Mammary epithelial cell (primary cell): Measurements from ENCODE around the gene PMAIP1.

ENCODE experiments used
- EZH2 ChIP-seq: IDR thresholded peaks from 2 replicates; pipeline ENCODE4 v1.6.1; 2012; ENCODE audit warnings: low read length, inconsistent platforms, borderline replicate concordance
- TF ChIP-seq, protein P1 (sequence below), 2 donors: IDR thresholded peaks in 1 of 2; conservative IDR thresholded peaks in 1 of 2; 2 replicates each; pipeline ENCODE4 v1.5.1; 2011 to 2012; ENCODE audit warnings: inconsistent platforms in 2 of 2, low read length in 2 of 2, mild to moderate bottlenecking in 2 of 2, control low read depth in 1 of 2, low read depth in 1 of 2; ENCODE audit not compliant: insufficient read depth in 1 of 2; ENCODE audit errors: extremely low read depth in 1 of 2

DNA sequence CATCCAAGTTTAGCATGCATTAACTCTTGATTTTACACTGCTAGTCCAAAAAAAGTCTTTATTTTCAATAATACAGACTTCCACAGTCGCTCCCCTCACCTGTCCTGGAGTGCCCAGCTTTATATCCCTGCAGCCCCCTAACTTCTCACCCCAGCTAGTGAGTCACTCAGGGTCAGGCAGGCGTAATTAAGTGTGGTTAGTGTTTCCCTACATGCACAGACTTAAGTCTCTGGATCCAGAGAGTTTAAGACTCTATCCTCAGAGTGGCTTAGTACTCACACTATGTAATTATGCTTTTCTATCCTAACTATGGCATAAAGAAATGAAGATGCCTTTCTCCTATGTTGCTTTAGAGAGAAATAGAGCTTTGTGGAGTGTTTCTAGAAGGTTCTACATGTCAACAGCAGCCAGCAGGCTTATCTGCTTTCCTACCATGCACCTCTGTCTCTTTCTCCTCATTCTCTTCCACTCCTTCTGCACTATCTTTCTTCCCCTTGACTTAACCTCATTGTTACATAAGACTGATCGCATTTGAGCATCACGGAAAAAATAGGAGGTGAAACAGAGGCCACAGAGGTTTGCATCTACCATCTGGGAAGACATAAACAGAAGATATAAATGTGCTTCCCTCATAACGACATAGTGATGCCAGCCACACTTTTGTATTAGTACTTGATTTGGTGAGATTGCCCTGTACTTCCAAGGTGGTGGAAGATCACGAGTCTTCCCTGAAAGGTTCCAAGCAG lies 34.4 kb upstream of the PMAIP1 start:
- TF ChIP-seq, protein P1, sequence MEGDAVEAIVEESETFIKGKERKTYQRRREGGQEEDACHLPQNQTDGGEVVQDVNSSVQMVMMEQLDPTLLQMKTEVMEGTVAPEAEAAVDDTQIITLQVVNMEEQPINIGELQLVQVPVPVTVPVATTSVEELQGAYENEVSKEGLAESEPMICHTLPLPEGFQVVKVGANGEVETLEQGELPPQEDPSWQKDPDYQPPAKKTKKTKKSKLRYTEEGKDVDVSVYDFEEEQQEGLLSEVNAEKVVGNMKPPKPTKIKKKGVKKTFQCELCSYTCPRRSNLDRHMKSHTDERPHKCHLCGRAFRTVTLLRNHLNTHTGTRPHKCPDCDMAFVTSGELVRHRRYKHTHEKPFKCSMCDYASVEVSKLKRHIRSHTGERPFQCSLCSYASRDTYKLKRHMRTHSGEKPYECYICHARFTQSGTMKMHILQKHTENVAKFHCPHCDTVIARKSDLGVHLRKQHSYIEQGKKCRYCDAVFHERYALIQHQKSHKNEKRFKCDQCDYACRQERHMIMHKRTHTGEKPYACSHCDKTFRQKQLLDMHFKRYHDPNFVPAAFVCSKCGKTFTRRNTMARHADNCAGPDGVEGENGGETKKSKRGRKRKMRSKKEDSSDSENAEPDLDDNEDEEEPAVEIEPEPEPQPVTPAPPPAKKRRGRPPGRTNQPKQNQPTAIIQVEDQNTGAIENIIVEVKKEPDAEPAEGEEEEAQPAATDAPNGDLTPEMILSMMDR (conservative IDR thresholded peaks at IDR 0.05 in 1 of 2, IDR thresholded peaks at IDR 0.05 in 1 of 2; ENCODE audit: extremely low read depth in 1 of 2, insufficient read depth in 1 of 2, low read depth in 1 of 2, low read length in 2 of 2) = no peak
- TF ChIP-seq EZH2 = no peak
